Gastrocnemius medialis (tissue), 4 donors: Measurements from ENCODE around the gene INCENP.

Experiments used
- POLR2A ChIP-seq, 2 donors: fragments of 450-650 bp; IDR thresholded peaks; one replicate each; pipeline ENCODE4 v1.6.1; 2017; ENCODE audit warnings: antibody characterized with exemption in 2 of 2, mild to moderate bottlenecking in 2 of 2, moderate library complexity in 2 of 2
- TF ChIP-seq, protein P1 (sequence below), 5 experiments: fragments of 450-650 bp in 3 of 5; fragments of 200-600 bp in 2 of 5; sonication (generic) in 2 of 5; IDR thresholded peaks in 4 of 5; conservative IDR thresholded peaks in 1 of 5; 1 replicate in 4 of 5; 2 replicates in 1 of 5; pipeline ENCODE4 v1.5.1; 2016 to 2019; ENCODE audit warnings: antibody characterized with exemption in 5 of 5, mild to moderate bottlenecking in 3 of 5, moderate library complexity in 3 of 5

- TF ChIP-seq, protein P1, sequence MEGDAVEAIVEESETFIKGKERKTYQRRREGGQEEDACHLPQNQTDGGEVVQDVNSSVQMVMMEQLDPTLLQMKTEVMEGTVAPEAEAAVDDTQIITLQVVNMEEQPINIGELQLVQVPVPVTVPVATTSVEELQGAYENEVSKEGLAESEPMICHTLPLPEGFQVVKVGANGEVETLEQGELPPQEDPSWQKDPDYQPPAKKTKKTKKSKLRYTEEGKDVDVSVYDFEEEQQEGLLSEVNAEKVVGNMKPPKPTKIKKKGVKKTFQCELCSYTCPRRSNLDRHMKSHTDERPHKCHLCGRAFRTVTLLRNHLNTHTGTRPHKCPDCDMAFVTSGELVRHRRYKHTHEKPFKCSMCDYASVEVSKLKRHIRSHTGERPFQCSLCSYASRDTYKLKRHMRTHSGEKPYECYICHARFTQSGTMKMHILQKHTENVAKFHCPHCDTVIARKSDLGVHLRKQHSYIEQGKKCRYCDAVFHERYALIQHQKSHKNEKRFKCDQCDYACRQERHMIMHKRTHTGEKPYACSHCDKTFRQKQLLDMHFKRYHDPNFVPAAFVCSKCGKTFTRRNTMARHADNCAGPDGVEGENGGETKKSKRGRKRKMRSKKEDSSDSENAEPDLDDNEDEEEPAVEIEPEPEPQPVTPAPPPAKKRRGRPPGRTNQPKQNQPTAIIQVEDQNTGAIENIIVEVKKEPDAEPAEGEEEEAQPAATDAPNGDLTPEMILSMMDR (IDR thresholded peaks at IDR 0.05 in 4 of 5, conservative IDR thresholded peaks at IDR 0.05 in 1 of 5): no peak
- TF ChIP-seq POLR2A (IDR thresholded peaks at IDR 0.05): no peak
These were observed 8.4 kb downstream of the INCENP start for GRCh38 chr11:62132191-62132590.
